Inferior parietal cortex (tissue), 1 donor: ENCODE data around the gene WDR5B.
"Not testable (repeated sequence)": the region's sequence is repeated elsewhere in the genome, so short reads cannot be mapped to it uniquely, and the experiment has no call there.

Source experiments
- DNase-seq: peaks from one replicate; pipeline ENCODE4 v3.0.0-alpha.2; 2016; ENCODE audit errors: extremely low spot score

The WDR5B gene

DNA sequence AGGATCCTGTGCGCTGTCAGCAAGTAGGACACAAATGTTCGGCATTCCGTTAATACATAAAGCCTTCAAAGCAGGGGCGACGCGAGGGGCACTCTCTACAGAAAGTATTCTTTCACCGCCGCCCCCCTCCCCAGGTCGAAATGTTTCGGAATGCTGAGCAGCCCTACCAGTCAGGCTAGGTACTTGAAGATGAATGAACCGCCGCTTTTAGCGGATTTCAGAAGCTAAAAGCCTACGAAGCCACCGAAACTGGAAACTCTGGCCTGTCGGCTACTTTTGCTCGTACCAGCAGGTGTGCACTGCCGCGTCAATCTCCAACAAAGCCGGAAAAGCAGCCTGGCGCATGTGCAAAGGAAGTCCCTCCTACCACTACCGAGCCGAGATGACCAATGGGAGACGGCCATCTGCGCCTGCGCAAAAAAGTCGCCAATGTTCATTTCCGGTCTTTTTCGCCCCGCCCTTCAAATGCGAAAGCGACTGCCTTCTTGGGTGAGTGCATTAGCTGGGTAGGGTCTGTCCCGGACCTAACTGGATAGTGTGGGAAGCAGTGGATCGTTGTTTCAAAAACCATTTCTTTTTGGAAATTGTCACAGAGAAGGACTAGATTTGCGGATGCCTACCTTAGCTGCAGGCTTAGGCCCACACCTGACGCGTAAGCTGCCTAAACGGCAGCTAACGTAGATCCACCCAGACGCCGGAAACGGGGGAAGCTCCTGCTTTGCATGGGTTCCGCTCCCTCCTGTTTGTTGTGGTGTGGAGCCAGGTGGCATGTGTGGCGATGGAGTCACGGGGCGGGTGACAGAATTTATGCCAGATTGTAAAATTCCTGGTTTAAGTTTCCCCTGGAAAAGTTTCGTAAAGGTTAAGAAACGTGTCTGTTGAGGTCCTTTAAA is at the start of gene WDR5B:
TSS of gene WDR5B (minus strand) at position 301 of the 893 bp plus-strand sequence. CDS start 534 bp downstream, outside the sequence.
- peak; percentile 99 for DNase-seq

DNA sequence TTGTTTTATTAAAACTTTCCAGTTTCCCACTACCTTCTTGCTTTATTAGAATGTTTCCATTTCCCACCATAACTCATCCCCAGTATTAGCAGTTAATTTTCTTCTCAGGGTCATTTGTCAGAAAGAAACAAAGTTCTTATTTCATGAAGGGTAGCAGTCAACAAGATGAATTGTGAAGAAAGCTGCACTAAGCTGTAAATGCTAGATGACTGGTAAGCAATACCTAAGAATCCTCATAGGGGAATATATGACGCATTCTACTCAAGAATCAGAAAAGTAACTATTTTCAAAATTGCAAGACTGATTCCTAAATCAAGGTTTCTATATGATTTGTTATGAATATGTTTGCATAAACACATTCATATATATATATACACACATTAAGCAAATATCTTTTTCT is 48.8 kb upstream of the WDR5B start:
- no peak for DNase-seq

DNA sequence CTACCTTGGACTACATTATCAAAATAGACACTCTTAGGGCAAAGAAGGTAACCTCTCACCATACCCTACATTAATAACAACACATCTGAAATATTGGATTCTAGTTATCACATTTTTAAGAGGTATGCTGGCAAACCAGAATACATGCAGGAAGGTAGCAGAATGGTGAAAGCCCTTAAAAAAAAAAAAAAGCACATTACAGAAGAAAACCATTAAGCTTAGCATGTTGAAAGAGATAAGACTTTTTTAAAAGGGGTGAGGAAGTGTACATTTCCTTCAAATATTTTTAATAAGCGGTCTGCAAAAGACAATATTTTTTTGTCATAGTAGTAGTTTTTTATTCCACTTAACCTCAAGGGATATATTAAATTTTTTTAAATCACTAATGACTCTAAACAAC is 46.5 kb upstream of the WDR5B start:
- no peak for DNase-seq

DNA sequence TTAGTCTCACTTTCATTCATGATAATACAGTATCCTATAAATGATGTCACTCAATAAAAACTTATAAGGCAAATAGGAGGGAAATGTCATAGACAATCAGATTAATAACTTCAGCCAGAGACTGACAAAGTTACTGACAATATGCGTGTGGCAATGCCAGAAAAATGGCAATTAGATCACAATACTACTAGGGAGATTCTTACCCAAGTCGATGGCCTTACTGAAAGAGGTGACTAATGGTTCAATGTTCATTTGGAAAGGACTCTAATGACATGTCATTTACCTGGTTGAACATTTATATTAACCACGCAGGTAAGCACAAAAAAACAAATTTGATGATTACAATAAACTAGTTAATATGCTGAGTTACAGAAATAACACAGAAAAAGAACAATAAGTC is 45.9 kb upstream of the WDR5B start:
- no peak for DNase-seq

DNA sequence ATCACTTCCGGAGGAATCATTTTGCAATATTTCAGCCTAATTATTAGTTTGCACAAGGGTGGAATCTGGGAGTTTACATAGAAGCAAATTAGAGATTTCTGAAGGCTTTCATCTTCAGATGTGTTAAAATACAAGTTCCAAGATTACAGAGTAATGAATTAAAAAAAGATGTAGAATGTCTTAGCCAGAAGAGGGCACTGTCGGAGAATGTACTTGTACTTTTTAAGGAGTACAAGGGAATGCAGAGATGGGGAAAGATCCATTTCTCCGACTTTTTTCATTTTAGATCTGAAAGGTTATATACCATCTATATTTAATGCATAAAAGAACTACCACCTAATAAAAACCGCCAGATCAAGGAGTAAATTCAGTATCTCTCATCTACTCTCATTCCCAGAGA is 43.1 kb upstream of the WDR5B start:
- DNase-seq, result peak; percentile 68

DNA sequence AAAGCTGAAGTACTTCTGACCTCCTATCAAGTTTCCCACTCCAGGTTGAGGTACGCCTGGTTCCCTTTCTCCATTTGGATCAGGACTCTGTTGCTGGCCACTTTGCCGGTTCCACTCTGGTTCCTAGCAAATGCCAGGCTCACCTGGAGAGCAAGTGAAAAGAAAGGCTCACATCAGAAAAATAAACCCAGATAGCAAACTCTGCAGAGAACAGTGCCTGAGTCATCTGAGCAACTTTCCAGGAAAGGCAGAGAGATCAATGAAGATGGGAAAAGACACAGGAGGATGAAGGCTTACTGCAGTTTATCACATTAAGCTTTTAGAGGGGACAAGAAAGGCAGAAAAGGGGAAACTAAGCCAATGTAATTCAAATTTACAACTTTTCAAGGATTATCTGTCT is 41.8 kb upstream of the WDR5B start:
- DNase-seq, result no peak

DNA sequence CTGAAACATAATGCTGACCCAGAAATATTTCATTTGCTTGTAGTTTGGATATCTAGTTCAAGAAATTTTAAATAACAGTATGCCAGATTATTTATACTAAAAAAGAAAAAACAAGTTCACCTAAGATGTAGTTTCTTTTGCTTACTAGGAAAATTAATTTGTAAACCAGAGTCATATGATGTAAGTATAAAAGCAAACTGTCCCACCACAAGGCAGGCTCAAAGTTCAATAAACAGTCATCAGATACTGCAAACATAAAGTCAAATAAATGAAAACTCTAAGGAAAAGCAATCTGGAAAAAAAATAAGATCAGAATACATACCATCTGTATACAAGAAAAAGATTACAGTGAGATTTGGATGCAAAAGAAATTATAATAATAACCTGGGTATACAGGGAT is 40.2 kb upstream of the WDR5B start:
- DNase-seq, result no peak

DNA sequence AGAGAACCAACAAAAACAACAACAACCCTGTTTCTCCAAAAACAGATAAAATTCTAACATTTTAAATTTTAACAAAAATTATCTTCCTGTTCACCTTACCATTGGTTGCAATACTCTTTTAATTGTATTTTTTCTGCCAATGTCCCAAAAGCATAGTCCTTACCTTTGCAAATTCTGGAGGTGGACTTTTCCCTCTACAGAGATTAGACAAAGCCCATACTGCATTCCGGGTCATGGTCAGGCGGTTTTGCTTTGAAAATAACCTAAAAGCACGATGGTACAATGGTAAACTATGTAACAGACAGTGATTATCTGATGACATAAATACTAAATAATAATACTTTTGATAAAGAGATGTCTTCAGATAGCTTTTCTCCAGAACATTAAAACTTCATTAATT is 35.5 kb upstream of the WDR5B start:
- DNase-seq, result no peak

DNA sequence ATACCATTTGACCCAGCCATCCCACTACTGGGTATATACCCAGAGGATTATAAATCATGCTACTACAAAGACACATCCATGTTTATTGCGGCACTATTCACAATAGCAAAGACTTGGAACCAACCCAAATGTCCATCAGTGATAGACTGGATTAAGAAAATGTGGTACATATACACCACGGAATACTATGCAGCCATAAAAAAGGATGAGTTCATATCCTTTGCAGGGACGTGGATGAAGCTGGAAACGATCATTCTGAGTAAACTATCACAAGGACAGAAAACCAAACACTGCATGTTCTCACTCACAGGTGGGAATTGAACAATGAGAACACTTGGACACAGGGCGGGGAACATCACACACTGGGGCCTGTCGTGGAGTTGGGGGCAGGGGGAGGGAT is 32.4 kb upstream of the WDR5B start:
- DNase-seq, result not testable (repeated sequence)

DNA sequence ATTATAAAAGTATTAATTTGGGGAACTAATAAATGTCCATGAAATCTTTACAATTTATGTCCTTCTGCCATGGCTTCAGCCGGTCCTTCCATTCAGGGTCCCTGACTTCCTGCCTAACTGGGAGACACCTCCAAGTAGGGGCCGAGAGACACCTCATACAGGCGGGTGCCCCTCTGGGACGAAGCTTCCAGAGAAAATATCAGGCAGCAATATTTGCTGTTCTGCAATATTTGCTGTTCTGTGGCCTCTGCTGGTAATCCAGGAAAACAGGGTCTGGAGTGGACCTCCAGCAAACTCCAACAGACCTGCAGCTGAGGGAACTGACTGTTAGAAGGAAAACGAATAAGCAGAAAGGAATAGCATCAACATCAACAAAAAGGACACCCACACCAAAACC is 28.6 kb upstream of the WDR5B start:
- not testable (repeated sequence) for DNase-seq

DNA sequence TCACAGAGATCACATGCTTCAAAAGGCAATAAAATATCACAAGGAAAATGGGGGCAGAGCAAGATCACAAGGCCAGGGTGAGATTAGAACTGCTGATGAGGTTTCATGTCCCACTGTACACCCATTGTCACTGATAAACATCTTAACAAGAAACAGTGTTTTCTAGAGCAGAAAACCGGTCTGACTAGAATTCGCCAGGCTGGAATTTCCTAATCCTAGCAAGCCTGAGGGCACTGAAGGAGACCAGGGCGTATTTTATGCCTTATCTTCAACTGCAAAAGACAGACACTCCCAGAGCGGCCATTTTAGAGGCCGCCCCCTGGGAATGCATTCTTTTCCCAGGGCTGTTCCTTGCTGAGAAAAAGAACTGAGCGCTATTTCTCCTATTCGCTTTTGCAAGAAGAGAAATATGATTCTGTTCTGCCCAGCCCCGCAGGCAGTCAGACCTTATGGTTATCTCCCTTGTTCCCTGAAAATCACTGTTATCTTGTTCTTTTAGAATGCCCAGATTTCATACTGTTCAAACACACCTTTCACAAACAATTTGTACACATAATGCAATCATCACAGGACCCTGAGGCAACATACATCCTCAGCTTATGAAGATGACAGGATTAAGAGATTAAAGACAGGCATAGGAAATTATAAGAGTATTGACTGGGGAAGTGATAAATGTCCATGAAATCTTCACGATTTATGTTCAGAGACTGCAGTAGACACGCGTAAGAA is 28.1 kb upstream of the WDR5B start:
- not testable (repeated sequence) for DNase-seq

DNA sequence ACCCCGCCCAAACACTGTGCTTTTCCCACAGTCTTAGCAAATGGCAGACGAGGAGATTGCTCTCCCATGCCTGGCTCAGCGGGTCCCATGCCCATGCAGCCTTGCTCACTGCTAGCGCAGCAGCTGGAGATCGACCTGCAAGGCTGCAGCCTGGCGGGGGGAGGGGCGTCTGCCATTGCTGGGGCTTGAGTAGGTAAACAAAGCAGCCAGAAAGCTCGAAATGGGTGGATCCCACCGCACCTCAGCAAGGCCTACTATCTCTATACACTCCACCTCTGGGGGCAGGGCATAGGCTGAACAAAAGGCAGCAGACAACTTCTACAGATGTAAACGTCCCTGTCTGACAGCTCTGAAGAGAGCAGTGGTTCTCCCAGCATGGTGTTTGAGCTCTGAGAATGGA is 27.2 kb upstream of the WDR5B start:
- DNase-seq, result no peak

DNA sequence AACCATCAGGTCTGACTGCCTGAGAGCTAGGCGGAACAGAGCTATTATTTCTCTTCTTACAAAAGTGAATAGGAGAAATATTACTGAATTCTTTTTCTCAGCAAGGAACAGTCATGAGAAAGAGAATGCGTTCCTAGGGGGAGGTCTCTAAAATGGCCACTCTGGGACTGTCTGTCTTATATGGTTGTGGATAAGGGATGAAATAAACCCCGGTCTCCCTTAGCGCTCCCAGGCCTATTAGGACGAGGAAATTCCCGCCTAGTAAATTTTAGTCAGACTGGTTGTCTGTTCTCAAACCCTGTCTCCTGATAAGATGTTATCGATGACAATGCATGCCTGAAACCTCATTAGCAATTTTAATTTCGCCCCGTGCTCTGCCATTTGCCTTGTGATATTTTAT is 20.1 kb upstream of the WDR5B start:
- DNase-seq, result no peak

DNA sequence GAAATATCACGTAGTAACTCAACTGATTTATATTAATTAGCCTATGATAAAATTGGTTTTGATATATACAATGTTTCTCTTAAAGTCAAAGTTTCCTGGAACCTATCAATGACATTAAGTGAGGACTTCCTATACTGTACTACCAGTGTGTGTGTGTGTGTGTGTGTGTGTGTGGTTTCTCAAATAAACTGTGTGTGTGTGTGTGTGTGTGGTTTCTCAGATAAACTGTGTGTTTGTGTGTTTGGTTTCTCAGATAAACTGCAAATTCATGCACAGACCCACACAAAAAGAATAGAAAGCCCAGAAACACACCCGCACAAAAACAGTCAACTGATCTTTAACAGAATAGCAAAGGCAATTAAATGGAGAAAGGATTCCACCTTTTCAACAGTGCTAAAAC is 14.5 kb upstream of the WDR5B start:
- no peak for DNase-seq

DNA sequence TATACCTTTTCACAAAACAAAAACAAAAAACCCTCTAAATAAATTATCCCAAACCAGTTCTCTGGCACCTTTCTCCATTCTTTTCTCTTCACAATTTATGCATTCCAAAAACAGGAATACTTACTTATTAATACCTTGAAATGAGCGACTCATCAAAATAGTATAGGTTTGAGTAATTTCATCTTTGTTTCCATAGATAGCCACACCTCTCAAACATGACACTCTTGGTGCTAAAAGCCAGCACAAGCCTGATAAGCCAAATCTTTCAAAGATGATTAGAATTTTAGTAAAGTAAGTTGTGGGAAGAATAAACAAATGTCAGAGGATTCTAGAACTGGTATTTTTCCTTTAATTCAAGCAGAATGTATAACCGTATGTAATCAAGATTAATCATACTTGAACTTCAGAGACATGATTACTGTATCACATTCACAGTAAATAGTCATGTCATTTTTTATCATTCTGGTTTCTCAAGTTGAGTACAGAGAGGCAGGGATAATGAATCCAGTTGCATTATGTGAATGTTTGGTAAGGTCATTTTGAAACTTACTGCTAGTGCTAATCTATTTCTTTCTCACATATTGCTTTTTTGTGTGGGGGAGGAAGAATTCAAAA is 12.1 kb upstream of the WDR5B start:
- no peak for DNase-seq

DNA sequence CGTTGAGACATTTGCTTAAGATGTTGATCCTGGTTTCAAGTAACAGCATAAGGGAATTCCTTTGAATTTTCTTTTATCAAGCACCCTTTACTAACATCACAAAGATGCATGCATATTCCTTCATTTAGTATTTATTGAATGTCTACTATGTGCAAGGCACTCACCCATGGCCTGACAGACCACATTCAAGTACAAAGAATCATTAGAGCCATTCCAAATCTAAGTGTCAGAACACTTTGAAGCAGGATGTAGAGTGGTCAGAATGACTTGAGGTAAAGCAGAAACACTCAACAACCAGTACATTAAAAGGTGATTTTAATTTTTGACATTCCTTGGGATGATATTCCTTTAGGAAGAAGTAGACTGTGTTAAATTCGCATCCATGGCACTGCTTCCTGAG is 6.0 kb upstream of the WDR5B start:
- DNase-seq, result no peak

DNA sequence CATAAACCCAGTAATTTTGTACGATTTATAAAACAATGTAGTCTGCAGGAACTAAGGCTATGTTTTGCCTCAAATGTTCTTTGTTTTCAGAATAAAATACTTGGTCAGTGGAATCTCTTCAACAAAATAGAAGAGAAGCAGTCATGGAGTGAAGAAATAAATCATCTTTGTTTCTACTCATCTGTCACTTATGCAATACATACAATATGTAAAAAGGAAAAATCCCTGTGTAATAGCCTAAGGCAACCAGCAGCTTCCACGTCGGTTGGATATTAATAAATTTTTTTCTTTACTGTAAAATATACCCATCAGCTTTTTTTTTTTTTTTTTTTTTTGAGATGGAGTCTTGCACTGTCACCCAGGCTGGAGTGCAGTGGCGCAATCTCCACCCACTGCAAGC is 5.2 kb upstream of the WDR5B start:
- no peak for DNase-seq

DNA sequence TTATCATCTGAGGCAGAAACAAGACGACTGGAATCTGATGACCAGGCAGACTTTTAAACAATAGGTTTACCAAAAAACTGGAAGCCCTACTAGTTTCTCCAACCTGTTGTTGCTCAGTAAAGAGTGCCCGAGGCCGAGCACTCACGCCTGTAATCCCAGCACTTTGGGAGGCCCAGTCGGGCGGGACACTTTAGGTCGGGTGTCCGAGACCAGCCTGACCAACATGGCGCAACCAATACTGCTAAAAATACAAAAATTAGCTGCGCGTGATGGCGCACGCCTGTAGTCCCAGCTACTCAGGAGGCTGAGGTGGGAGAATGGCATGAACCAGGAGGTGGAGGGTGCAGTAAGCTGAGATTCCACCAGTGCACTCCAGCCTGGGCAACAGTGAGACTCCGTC is 1.1 kb upstream of the WDR5B start:
- DNase-seq, result no peak

DNA sequence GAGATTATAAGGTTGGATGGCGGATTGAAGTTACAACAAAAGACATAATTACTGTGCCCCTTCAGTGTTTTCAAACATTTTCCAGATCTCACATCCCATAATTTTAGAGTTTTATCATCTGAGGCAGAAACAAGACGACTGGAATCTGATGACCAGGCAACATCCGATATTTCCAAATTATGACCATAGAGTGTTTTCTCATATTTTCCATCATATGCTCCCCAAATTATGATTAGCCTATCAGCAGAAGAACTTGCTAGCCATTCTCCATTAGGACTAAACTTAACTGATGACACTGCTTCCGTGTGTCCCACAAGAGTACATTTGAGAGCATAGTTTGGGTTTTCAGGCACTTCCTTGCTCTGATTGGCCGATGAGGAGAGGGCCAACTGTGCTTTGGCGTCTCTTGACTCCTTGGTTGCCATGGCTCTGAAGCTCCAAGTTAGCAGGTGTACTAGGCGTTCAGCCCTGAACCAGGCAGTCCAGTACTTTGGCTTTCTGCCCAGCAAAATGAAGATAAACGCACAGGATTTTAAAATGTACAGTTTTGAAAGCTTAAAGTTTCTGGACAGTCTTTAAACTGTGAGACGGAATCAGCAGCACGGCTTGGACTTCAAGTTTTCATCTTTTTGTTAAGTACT is 638 bp downstream of the WDR5B start:
- peak; percentile 29 for DNase-seq

DNA sequence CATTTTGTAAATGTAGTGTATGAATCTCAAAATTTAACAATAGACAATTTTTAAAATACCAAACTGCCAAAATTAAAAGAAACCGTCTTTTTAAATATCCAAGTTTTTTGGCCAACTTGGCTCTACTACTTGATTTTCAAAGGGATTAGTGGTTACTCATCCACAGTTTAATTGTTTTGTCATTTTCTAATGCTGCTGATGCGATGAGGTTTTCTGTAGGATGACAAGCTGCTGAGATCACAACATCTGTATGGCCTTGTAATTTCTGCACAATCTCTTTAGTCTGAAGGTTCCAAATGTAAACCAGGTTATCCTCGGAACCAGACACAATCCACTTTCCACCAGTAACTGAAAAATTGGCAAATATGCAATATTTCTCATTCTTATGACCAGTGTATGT is 1.5 kb downstream of the WDR5B start:
- no peak for DNase-seq

DNA sequence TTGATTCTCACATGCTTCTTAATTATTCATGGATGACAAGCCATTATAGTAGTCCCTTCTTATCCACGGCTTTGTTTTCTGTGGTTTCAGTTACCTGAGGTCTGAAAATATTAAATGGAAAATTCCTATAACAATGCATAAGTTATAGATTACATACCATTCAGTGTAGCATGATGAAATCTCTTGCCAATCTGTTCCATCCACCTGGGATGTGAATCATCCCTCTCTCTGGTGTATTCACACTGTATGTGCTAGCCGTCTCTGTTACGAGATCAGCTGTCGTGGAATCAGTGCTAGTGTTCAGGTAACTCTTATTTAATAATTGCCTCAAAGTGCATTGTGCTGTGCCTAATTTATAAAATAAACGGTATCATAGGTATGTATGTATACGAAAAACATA is 5.2 kb downstream of the WDR5B start:
- no peak for DNase-seq

DNA sequence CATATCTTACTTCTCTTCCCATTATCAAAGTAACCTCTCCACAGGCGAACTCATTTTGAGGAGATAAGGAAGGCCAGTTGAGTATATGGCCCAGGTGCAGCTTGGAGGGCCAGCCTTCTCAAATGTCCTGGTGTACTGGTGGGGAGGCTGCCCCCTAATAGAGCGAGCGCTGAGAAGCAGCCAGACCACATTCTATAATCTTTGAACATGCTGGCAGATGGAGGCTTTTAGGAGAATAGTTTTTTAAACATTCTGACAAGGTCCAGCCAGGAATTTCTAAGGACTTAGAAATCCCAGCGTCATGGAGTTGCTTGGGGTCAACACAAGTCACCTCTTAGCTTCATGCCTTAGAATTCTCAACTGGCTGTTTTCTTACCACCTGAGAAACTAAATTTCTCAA is 5.8 kb downstream of the WDR5B start:
- DNase-seq, result no peak
